Endodermal cell (in vitro differentiated cells): ENCODE measurements around the gene IGSF5. TPM values are rescaled to one million over a fixed set of nuclear protein-coding genes. Genes with fewer than 3 reads are reported as not detected.

Experiments used
- DNase-seq: peaks from one replicate; pipeline ENCODE4 v3.0.0-alpha.2; 2017
- H3K27ac ChIP-seq: 2 replicates; pipeline ENCODE4 v1.5.1; 2013; ENCODE audit warnings: mild to moderate bottlenecking, low read depth, low read length, moderate library complexity
- H3K27me3 ChIP-seq: 2 replicates; pipeline ENCODE4 v1.6.1; 2013; ENCODE audit warnings: mild to moderate bottlenecking, low read length, moderate library complexity; ENCODE audit not compliant: insufficient read depth, control insufficient read depth, poor library complexity, severe bottlenecking
- H3K36me3 ChIP-seq: 2 replicates; pipeline ENCODE4 v1.7.0; 2013; ENCODE audit warnings: mild to moderate bottlenecking, low read length, moderate library complexity; ENCODE audit not compliant: control insufficient read depth, insufficient read depth
- H3K4me1 ChIP-seq: one replicate; pipeline ENCODE4 v1.7.0; 2013; ENCODE audit warnings: low read length; ENCODE audit not compliant: control insufficient read depth, insufficient read depth
- H3K4me3 ChIP-seq: 2 replicates; pipeline ENCODE4 v1.5.1; 2013; ENCODE audit warnings: mild to moderate bottlenecking, low read length, moderate library complexity
- H3K9ac ChIP-seq: 2 replicates; pipeline ENCODE4 v1.6.1; 2013; ENCODE audit warnings: mild to moderate bottlenecking, low read length, moderate library complexity; ENCODE audit not compliant: poor library complexity, severe bottlenecking; ENCODE audit errors: extremely low read depth
- H3K9me3 ChIP-seq: 2 replicates; pipeline ENCODE4 v1.6.1; 2013; ENCODE audit warnings: mild to moderate bottlenecking, low read length, moderate library complexity; ENCODE audit not compliant: control insufficient read depth
- H3K27ac Mint-ChIP-seq: 2 replicates; pipeline ENCODE4 v1.8.0; 2020; ENCODE audit warnings: mixed read lengths
- H3K27me3 Mint-ChIP-seq: 2 replicates; pipeline ENCODE4 v1.8.0; 2021; ENCODE audit warnings: mild to moderate bottlenecking, mixed read lengths; ENCODE audit not compliant: insufficient read depth
- H3K36me3 Mint-ChIP-seq: 2 replicates; pipeline ENCODE4 v1.8.0; 2020; ENCODE audit warnings: low read depth, mixed read lengths
- H3K4me1 Mint-ChIP-seq: 2 replicates; pipeline ENCODE4 v1.8.0; 2020; ENCODE audit warnings: mixed read lengths
- H3K4me3 Mint-ChIP-seq: 2 replicates; pipeline ENCODE4 v1.8.0; 2020; ENCODE audit warnings: mild to moderate bottlenecking, moderate library complexity, mixed read lengths
- H3K9me3 Mint-ChIP-seq: 2 replicates; pipeline ENCODE4 v1.8.0; 2020; ENCODE audit warnings: mild to moderate bottlenecking, mixed read lengths
- CTCF ChIP-seq: fragments of 200-600 bp; sonication (generic); conservative IDR thresholded peaks from 2 replicates; pipeline ENCODE4 v1.5.0; 2021; ENCODE audit warnings: antibody characterized with exemption, mild to moderate bottlenecking
- WGBS, 2 experiments: methylation state at CpG; one replicate each; pipeline versions ENCODE4 v1.1.5 to v1.1.7; 2013; ENCODE audit warnings: missing lambda C conversion rate in 2 of 2, mixed read lengths in 1 of 2; ENCODE audit not compliant: insufficient coverage in 1 of 2, insufficient read length in 1 of 2; 5-methylcytosine and 5-hydroxymethylcytosine counted together
- total RNA-seq, 2 donors: library from RNA; stranded (reverse); fragmentation: NEBNext Ultra II Directional in 1 of 2; extraction: Animal tissue kit (Norgen Biotek cat#: 25700) in 1 of 2; gene quantifications; 2 replicates in 1 of 2; 3 replicates in 1 of 2; pipeline ENCODE4 v1.2.1, GENCODE V29; 2021

The IGSF5 gene
- total RNA-seq, 2 donors from 2014 or later, result 0.77 to 0.81 TPM

GRCh38 chr21:39825250-39825649 is 80.3 kb downstream of the IGSF5 start:
- no peak overlapping the region for H3K4me3 Mint-ChIP-seq
- H3K36me3 ChIP-seq, result no peaks in the 10 kb centered on the region

GRCh38 chr21:39834543-39834942 is 89.6 kb downstream of the IGSF5 start:
- H3K27me3 Mint-ChIP-seq, result peaks cover 1% of the 10 kb centered on the region
- Histone ChIP-seq H3K9ac (no peak overlapping the region), H3K36me3 (no peaks in the 10 kb centered on the region), H3K27me3 (no peaks in the 10 kb centered on the region), H3K4me1 (peaks cover 4% of the 10 kb centered on the region), H3K27ac (no peak overlapping the region), H3K9me3 (peaks cover 4% of the 10 kb centered on the region), H3K4me3 (no peak overlapping the region)
- DNase-seq, result no peak
- no peaks in the 10 kb centered on the region for H3K9me3 Mint-ChIP-seq
- H3K36me3 Mint-ChIP-seq, result no peaks in the 10 kb centered on the region
- no peak overlapping the region for H3K4me3 Mint-ChIP-seq
- WGBS, 2 experiments, result 80 to 96% methylated on average over 1 to 3 of the region's 4 CpGs
- H3K27ac Mint-ChIP-seq, result no peak overlapping the region
- TF ChIP-seq CTCF, result no peak
- H3K4me1 Mint-ChIP-seq, result peaks cover 10% of the 10 kb centered on the region

More at GRCh38 chr21:39825250-39825649, 80.3 kb downstream of the IGSF5 start:
- Histone ChIP-seq H3K9ac (no peak overlapping the region), H3K4me3 (no peak overlapping the region), H3K27me3 (no peaks in the 10 kb centered on the region), H3K27ac (no peak overlapping the region), H3K9me3 (no peaks in the 10 kb centered on the region), H3K4me1 (no peaks in the 10 kb centered on the region)
- no peak for TF ChIP-seq CTCF
- no peak for DNase-seq
- 50 to 68% methylated on average over 1 of the region's 1 CpG for WGBS, 2 experiments
- Mint-ChIP-seq H3K4me1 (peaks cover 3% of the 10 kb centered on the region), H3K36me3 (no peaks in the 10 kb centered on the region), H3K27me3 (peaks cover 4% of the 10 kb centered on the region), H3K27ac (no peak overlapping the region), H3K9me3 (peaks cover 10% of the 10 kb centered on the region)

- Mint-ChIP-seq H3K9me3 (no peaks in the 10 kb centered on the region), H3K36me3 (no peaks in the 10 kb centered on the region), H3K27ac (no peak overlapping the region), H3K27me3 (peaks cover 1% of the 10 kb centered on the region), H3K4me1 (peaks cover 11% of the 10 kb centered on the region), H3K4me3 (no peak overlapping the region)
- no peaks in the 10 kb centered on the region for H3K36me3 ChIP-seq
- H3K9ac ChIP-seq, result no peak overlapping the region
- DNase-seq, result no peak
- H3K4me1 ChIP-seq, result peaks cover 4% of the 10 kb centered on the region
- WGBS, 2 experiments, result 74 to 92% methylated on average over 3 to 4 of the region's 4 CpGs
- no peak overlapping the region for H3K4me3 ChIP-seq
- no peak for TF ChIP-seq CTCF
- H3K27ac ChIP-seq, result no peak overlapping the region
- no peaks in the 10 kb centered on the region for H3K27me3 ChIP-seq
- H3K9me3 ChIP-seq, result no peaks in the 10 kb centered on the region
Observed at GRCh38 chr21:39837861-39838359, 92.9 kb downstream of the IGSF5 start.
